Tibial nerve (tissue), 4 donors: ENCODE data around the gene PELI2. TPM values are rescaled to one million over a fixed set of nuclear protein-coding genes. Genes with fewer than 3 reads are reported as not detected.

Source experiments
- DNase-seq, 2 donors: peaks; one replicate each; pipeline ENCODE4 v3.0.0-alpha.2; 2019; ENCODE audit warnings: low spot score in 2 of 2
- H3K27ac ChIP-seq, 4 donors: fragments of 200-600 bp; sonication (generic) in 3 of 4; one replicate each; pipeline ENCODE4 v1.5.1; 2017 to 2019; ENCODE audit warnings: mild to moderate bottlenecking in 1 of 4
- H3K27me3 ChIP-seq, 2 donors: fragments of 200-600 bp; sonication (generic) in 1 of 2; one replicate each; pipeline versions ENCODE4 v1.5.1 to v1.6.0; 2017 to 2019
- H3K36me3 ChIP-seq, 3 donors: fragments of 200-600 bp; sonication (generic); one replicate each; pipeline ENCODE4 v1.5.1; 2018 to 2019
- H3K4me1 ChIP-seq, 4 donors: fragments of 200-600 bp; sonication (generic) in 3 of 4; one replicate each; pipeline ENCODE4 v1.5.1; 2017 to 2019
- H3K4me3 ChIP-seq, 4 donors: fragments of 200-600 bp; sonication (generic) in 3 of 4; one replicate each; pipeline ENCODE4 v1.5.1; 2017 to 2019; ENCODE audit warnings: mild to moderate bottlenecking in 1 of 4, moderate library complexity in 1 of 4
- H3K9me3 ChIP-seq, 4 donors: fragments of 200-600 bp; sonication (generic) in 3 of 4; one replicate each; pipeline ENCODE4 v1.5.1; 2017 to 2019
- EP300 ChIP-seq, 2 donors: sonication (generic); formaldehyde crosslinking; IDR thresholded peaks; one replicate each; pipeline ENCODE4 v1.6.1; 2017; ENCODE audit warnings: antibody characterized with exemption in 2 of 2, mild to moderate bottlenecking in 1 of 2
- POLR2A ChIP-seq, 2 donors: fragments of 450-650 bp; IDR thresholded peaks; one replicate each; pipeline ENCODE4 v1.6.1; 2017; ENCODE audit warnings: antibody characterized with exemption in 2 of 2, mild to moderate bottlenecking in 2 of 2, moderate library complexity in 2 of 2
- WGBS, 2 donors: methylation state at CpG; one replicate each; pipeline ENCODE4 v1.1.5; 2018; 5-methylcytosine and 5-hydroxymethylcytosine counted together
- total RNA-seq, 4 donors: library from RNA; depleted of rRNA; stranded (reverse); fragments of >200 nt; gene quantifications; one replicate each; pipeline ENCODE4 v1.1.0, GENCODE V29; 2016
- TF ChIP-seq, protein P1 (sequence below), 5 experiments: fragments of 200-600 bp in 3 of 5; fragments of 450-650 bp in 2 of 5; sonication (generic) in 3 of 5; IDR thresholded peaks; one replicate each; pipeline ENCODE4 v1.5.1; 2016 to 2019; ENCODE audit warnings: antibody characterized with exemption in 5 of 5, mild to moderate bottlenecking in 3 of 5, moderate library complexity in 2 of 5

Gene PELI2
- total RNA-seq, 4 donors from 2014 or later: 20.1 to 42.3 (median 35.1) TPM

DNA sequence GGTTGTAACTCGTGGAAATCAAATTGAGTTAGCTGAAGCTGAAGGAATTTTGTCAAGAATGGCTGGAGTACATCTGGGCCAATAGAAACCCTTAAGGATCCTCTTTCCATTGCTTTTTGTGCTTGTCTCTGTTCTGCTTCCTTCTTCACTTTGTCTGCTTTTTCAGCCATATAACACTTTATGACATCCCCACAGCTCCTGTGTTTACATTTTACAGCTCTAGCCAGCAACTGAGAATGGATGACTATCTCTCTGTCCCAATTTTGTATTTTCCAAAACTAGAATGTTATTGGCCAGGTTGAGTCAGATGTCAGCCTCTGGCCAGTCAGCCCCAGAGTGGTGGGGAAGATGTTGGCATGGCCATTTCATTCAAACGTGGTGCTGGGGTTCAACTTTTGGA lies 57.6 kb downstream of the PELI2 start:
- H3K27ac ChIP-seq: no peak overlapping the region
- no peaks in the 10 kb centered on the region for H3K36me3 ChIP-seq
- no peaks in the 10 kb centered on the region for H3K9me3 ChIP-seq
- TF ChIP-seq, protein P1, sequence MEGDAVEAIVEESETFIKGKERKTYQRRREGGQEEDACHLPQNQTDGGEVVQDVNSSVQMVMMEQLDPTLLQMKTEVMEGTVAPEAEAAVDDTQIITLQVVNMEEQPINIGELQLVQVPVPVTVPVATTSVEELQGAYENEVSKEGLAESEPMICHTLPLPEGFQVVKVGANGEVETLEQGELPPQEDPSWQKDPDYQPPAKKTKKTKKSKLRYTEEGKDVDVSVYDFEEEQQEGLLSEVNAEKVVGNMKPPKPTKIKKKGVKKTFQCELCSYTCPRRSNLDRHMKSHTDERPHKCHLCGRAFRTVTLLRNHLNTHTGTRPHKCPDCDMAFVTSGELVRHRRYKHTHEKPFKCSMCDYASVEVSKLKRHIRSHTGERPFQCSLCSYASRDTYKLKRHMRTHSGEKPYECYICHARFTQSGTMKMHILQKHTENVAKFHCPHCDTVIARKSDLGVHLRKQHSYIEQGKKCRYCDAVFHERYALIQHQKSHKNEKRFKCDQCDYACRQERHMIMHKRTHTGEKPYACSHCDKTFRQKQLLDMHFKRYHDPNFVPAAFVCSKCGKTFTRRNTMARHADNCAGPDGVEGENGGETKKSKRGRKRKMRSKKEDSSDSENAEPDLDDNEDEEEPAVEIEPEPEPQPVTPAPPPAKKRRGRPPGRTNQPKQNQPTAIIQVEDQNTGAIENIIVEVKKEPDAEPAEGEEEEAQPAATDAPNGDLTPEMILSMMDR (IDR thresholded peaks at IDR 0.05): no peak
- no peak for TF ChIP-seq POLR2A (IDR thresholded peaks at IDR 0.05)
- TF ChIP-seq EP300 (IDR thresholded peaks at IDR 0.05): no peak
- H3K4me3 ChIP-seq: no peak overlapping the region
- peaks cover 0 to 43% (median 16%) of the 10 kb centered on the region in 4 donors for H3K4me1 ChIP-seq
- DNase-seq: no peak
- no peaks in the 10 kb centered on the region for H3K27me3 ChIP-seq
- WGBS, 2 donors: 61 to 73% methylated on average over 2 of the region's 2 CpGs

DNA sequence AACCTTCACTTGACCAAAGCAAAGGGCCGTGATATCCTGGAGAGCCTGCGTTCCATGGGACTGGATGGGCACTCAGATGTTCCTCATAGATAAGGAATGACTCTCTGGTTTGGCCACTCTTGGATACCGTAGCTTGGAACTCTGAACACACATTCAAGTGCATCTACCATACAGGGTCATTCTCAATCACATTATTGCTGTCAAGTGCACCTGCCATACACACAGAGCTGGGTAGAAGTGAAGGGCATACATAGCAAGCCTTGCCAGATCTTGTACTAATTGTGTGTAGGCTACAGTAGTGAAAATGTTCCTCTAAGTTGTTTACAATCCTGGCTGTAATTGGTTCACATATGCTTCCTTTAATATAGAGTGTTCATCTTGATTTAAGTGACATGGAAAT lies 58.3 kb downstream of the PELI2 start:
- Histone ChIP-seq H3K27me3 (no peaks in the 10 kb centered on the region), H3K36me3 (no peaks in the 10 kb centered on the region), H3K4me1 (peaks cover 0 to 41% (median 11%) of the 10 kb centered on the region in 4 donors), H3K4me3 (no peak overlapping the region), H3K9me3 (no peaks in the 10 kb centered on the region), H3K27ac (no peak overlapping the region)
- 98 to 100% methylated on average over 3 of the region's 3 CpGs for WGBS, 2 donors
- no peak for TF ChIP-seq POLR2A (IDR thresholded peaks at IDR 0.05)
- TF ChIP-seq, protein P1 (IDR thresholded peaks at IDR 0.05): no peak
- no peak for TF ChIP-seq EP300 (IDR thresholded peaks at IDR 0.05)
- no peak for DNase-seq

DNA sequence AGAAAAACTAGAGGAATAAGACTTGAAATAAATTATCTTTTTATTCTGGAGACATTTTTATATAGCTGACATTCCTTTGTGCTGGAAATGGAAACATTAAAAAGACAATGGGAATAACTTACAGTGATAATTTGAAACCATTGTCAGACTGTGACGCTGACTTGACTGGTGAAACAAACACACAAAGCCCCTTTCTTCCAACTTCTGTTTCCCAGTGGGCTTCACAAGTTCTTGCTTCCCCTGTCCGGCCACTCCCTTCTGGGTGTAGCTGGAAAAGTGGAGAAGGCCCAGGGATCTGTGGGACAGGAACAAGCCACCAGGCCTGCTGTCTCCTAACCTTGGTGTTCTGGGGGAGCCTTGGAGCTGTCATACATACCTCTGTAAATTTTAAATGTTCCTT lies 58.8 kb downstream of the PELI2 start:
- H3K4me1 ChIP-seq: peaks cover 0 to 37% (median 10%) of the 10 kb centered on the region in 4 donors
- H3K36me3 ChIP-seq: no peaks in the 10 kb centered on the region
- H3K27ac ChIP-seq: peak overlapping the region in 1 of 4 donors; percentile 8
- DNase-seq: no peak
- 33% methylated on average over 2 of the region's 2 CpGs for WGBS, 2 donors
- H3K27me3 ChIP-seq: no peaks in the 10 kb centered on the region
- H3K4me3 ChIP-seq: no peak overlapping the region
- H3K9me3 ChIP-seq: no peaks in the 10 kb centered on the region
- TF ChIP-seq EP300 (IDR thresholded peaks at IDR 0.05) (no peak), POLR2A (IDR thresholded peaks at IDR 0.05) (no peak)
- TF ChIP-seq, protein P1 (IDR thresholded peaks at IDR 0.05): no peak

DNA sequence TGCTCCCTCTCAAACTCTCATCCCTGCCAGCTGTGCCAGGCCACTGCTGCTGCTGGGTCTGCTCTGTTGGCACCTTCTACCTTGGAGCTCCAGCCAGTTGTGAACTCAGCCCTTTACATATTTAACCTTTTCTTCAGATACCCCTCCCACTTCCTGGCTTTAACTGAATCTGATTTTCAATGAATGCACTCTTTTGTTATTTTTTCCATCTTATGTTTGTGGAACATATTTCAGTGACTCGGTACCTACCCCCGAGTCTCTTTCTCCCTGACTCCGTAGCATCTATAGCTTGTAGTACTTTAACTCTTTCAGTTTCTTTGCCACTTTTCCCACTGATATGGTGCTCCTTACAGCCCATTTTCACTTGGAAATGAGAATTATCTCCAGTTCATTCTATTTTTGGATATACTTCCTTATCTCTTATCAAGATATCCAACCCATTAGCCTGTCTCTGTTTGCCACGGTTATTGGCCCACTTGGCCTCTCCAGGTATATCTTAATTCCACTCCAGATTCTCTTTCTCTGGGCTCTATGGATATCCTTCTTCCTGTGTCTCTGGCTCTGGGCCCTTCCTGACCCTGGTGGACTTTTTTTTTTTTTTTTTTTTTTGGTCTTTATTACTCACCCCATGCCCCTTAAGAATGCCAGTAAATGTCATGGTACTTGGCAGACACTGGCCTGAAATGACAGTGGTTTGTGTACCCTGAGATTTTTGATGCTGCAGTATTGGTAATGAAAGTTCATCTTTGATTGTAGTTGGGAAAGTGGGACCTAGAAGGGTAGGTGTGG lies 62.7 kb downstream of the PELI2 start:
- no peaks in the 10 kb centered on the region for H3K27me3 ChIP-seq
- 44 to 54% methylated on average over 4 of the region's 4 CpGs for WGBS, 2 donors

DNA sequence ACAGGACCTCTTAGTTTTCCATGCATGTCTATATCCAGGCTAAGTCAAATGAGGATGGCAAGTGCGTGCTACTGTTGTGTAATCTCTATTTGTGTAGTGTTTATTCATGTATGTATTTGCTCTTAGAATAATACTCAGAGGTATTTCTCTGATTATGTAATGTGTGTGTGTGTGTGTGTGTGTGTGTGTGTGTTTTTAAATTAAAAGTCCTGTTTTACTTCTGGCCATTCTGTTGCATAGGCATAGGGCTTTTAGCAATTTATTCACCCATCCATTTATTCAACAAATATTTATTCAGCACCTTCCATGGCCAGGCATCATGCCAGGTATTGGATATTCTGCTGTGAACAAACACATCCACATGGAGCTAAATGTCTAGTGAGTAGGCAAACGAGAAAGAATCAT lies 63.5 kb downstream of the PELI2 start:
- no peak for DNase-seq

More for the DNA sequence above, 62.7 kb downstream of the PELI2 start:
- no peak for DNase-seq
- H3K4me1 ChIP-seq: peaks cover 0 to 24% (median 6%) of the 10 kb centered on the region in 4 donors
- H3K9me3 ChIP-seq: no peaks in the 10 kb centered on the region
- no peak overlapping the region for H3K4me3 ChIP-seq
- TF ChIP-seq, protein P1 (IDR thresholded peaks at IDR 0.05): no peak
- TF ChIP-seq EP300 (IDR thresholded peaks at IDR 0.05): no peak
- TF ChIP-seq POLR2A (IDR thresholded peaks at IDR 0.05): no peak
- H3K36me3 ChIP-seq: no peaks in the 10 kb centered on the region
- no peak overlapping the region for H3K27ac ChIP-seq

More for the DNA sequence above, 63.5 kb downstream of the PELI2 start:
- Histone ChIP-seq H3K4me3 (no peak overlapping the region), H3K36me3 (no peaks in the 10 kb centered on the region), H3K4me1 (peaks cover 0 to 24% (median 5%) of the 10 kb centered on the region in 4 donors), H3K27me3 (no peaks in the 10 kb centered on the region), H3K9me3 (no peaks in the 10 kb centered on the region), H3K27ac (no peak overlapping the region)
- 62 to 84% methylated on average over 2 of the region's 2 CpGs for WGBS, 2 donors
- TF ChIP-seq POLR2A (IDR thresholded peaks at IDR 0.05) (no peak), EP300 (IDR thresholded peaks at IDR 0.05) (no peak)
- TF ChIP-seq, protein P1 (IDR thresholded peaks at IDR 0.05): no peak
